H9 (cell line): ENCODE results near the gene ARHGEF7. TPM values are rescaled to one million over a fixed set of nuclear protein-coding genes. Genes with fewer than 3 reads are reported as not detected.
A peak's percentile ranks its signal among the peaks of the same experiment; 100 is the strongest.

ENCODE experiments used
- DNase-seq: peaks from one replicate; pipeline ENCODE4 v3.0.0-alpha.2; 2017
- H2AFZ ChIP-seq: one replicate; pipeline ENCODE4 v1.6.1; 2013; ENCODE audit warnings: mild to moderate bottlenecking, low read length, control low read depth, moderate library complexity
- H2AK5ac ChIP-seq: 2 replicates; pipeline ENCODE4 v1.6.1; 2013; ENCODE audit warnings: low read length, control low read depth, mixed read lengths; ENCODE audit not compliant: insufficient read length
- H2BK120ac ChIP-seq: one replicate; pipeline ENCODE4 v1.6.1; 2013; ENCODE audit warnings: low read depth, mild to moderate bottlenecking, low read length, control low read depth, inconsistent platforms; ENCODE audit not compliant: poor library complexity, severe bottlenecking
- H2BK12ac ChIP-seq: 2 replicates; pipeline ENCODE4 v1.6.1; 2013; ENCODE audit warnings: low read length, control low read depth, mixed read lengths, low read depth; ENCODE audit not compliant: insufficient read length
- H2BK15ac ChIP-seq: 2 replicates; pipeline ENCODE4 v1.6.1; 2013; ENCODE audit warnings: low read depth, low read length, control low read depth
- H2BK20ac ChIP-seq: one replicate; pipeline ENCODE4 v1.6.1; 2013; ENCODE audit warnings: low read depth, mild to moderate bottlenecking, low read length, control low read depth, inconsistent platforms; ENCODE audit not compliant: poor library complexity, severe bottlenecking
- H2BK5ac ChIP-seq: 2 replicates; pipeline ENCODE4 v1.6.1; 2013; ENCODE audit warnings: low read length, control low read depth, mixed read lengths; ENCODE audit not compliant: insufficient read length
- H3K14ac ChIP-seq: 2 replicates; pipeline ENCODE4 v1.6.1; 2013; ENCODE audit warnings: low read length, control low read depth; ENCODE audit not compliant: insufficient read depth
- H3K18ac ChIP-seq: 2 replicates; pipeline ENCODE4 v1.6.1; 2013; ENCODE audit warnings: low read depth, mild to moderate bottlenecking, mixed read lengths, low read length, control low read depth; ENCODE audit not compliant: insufficient read length
- H3K23ac ChIP-seq: 2 replicates; pipeline ENCODE4 v1.6.1; 2013; ENCODE audit warnings: low read length, control low read depth, mixed read lengths, low read depth; ENCODE audit not compliant: insufficient read length
- H3K23me2 ChIP-seq: 2 replicates; pipeline ENCODE4 v1.6.1; 2013; ENCODE audit warnings: low read depth, mild to moderate bottlenecking, mixed read lengths, low read length, control low read depth; ENCODE audit not compliant: insufficient read length, poor library complexity, severe bottlenecking
- H3K27ac ChIP-seq: 2 replicates; pipeline ENCODE4 v1.5.1; 2013; ENCODE audit warnings: low read length, control low read depth, mixed read lengths, low read depth; ENCODE audit not compliant: insufficient read length
- H3K27me3 ChIP-seq: 2 replicates; pipeline ENCODE4 v1.6.1; 2013; ENCODE audit warnings: low read length, control low read depth, inconsistent platforms; ENCODE audit not compliant: insufficient read depth
- H3K4ac ChIP-seq: 2 replicates; pipeline ENCODE4 v1.6.1; 2013; ENCODE audit warnings: low read depth, mild to moderate bottlenecking, control low read depth, inconsistent platforms, low read length, moderate library complexity
- H3K4me1 ChIP-seq: 2 replicates; pipeline ENCODE4 v1.6.1; 2013; ENCODE audit warnings: low read length, control low read depth, inconsistent platforms; ENCODE audit not compliant: insufficient read depth
- H3K4me2 ChIP-seq: 2 replicates; pipeline ENCODE4 v1.6.1; 2013; ENCODE audit warnings: low read length, control low read depth, mixed read lengths; ENCODE audit not compliant: insufficient read length, insufficient read depth
- H3K56ac ChIP-seq: 2 replicates; pipeline ENCODE4 v1.6.1; 2013; ENCODE audit warnings: low read depth, mild to moderate bottlenecking, mixed read lengths, low read length, control low read depth; ENCODE audit not compliant: insufficient read length
- H3K79me1 ChIP-seq: 2 replicates; pipeline ENCODE4 v1.6.1; 2013; ENCODE audit warnings: low read depth, mild to moderate bottlenecking, moderate library complexity, low read length, control low read depth, inconsistent platforms; ENCODE audit not compliant: insufficient read depth, poor library complexity, severe bottlenecking
- H3K79me2 ChIP-seq: 2 replicates; pipeline ENCODE4 v1.6.1; 2013; ENCODE audit warnings: low read length, control low read depth, inconsistent platforms; ENCODE audit not compliant: insufficient read depth
- H3K9ac ChIP-seq: 2 replicates; pipeline ENCODE4 v1.6.1; 2013; ENCODE audit warnings: low read length, control low read depth, mixed read lengths; ENCODE audit not compliant: insufficient read length; ENCODE audit errors: extremely low read depth
- H3K9me3 ChIP-seq: one replicate; pipeline ENCODE4 v1.6.1; 2013; ENCODE audit warnings: low read depth, low read length, inconsistent platforms; ENCODE audit not compliant: control insufficient read depth
- H3T11ph ChIP-seq: one replicate; pipeline ENCODE4 v1.6.1; 2013; ENCODE audit warnings: mild to moderate bottlenecking, low read length, control low read depth, inconsistent platforms
- H4K20me1 ChIP-seq: one replicate; pipeline ENCODE4 v1.6.1; 2013; ENCODE audit not compliant: control insufficient read depth, insufficient read length, insufficient read depth
- H4K5ac ChIP-seq: 2 replicates; pipeline ENCODE4 v1.6.1; 2013; ENCODE audit warnings: low read depth, mild to moderate bottlenecking, mixed read lengths, low read length, control low read depth; ENCODE audit not compliant: insufficient read length
- H4K8ac ChIP-seq: replicated peaks from 2 replicates; pipeline ENCODE4 v1.6.1; 2013; ENCODE audit warnings: low read length, control low read depth, mixed read lengths, low read depth; ENCODE audit not compliant: insufficient read length
- H4K91ac ChIP-seq: 2 replicates; pipeline ENCODE4 v1.6.1; 2013; ENCODE audit warnings: low read depth, mild to moderate bottlenecking, moderate library complexity, mixed read lengths, low read length, control low read depth; ENCODE audit not compliant: insufficient read length
- H3K27ac Mint-ChIP-seq, 3 experiments: 2 replicates in 2 of 3; 3 replicates in 1 of 3; pipeline ENCODE4 v1.8.0; 2020 to 2021; ENCODE audit warnings: mixed read lengths in 3 of 3, mild to moderate bottlenecking in 1 of 3, moderate library complexity in 1 of 3
- H3K27me3 Mint-ChIP-seq: 2 replicates; pipeline ENCODE4 v1.8.0; 2021; ENCODE audit warnings: low read depth, mild to moderate bottlenecking, moderate library complexity, mixed read lengths
- H3K36me3 Mint-ChIP-seq, 3 experiments: 2 replicates in 2 of 3; 3 replicates in 1 of 3; pipeline ENCODE4 v1.8.0; 2020 to 2021; ENCODE audit warnings: low read depth in 3 of 3, mixed read lengths in 3 of 3; ENCODE audit not compliant: insufficient read depth in 1 of 3
- H3K4me1 Mint-ChIP-seq, 2 experiments: 2 replicates each; pipeline ENCODE4 v1.8.0; 2020; ENCODE audit warnings: mixed read lengths in 2 of 2
- H3K4me3 Mint-ChIP-seq, 2 experiments: 2 replicates in 1 of 2; 3 replicates in 1 of 2; pipeline ENCODE4 v1.8.0; 2020 to 2021; ENCODE audit warnings: mild to moderate bottlenecking in 2 of 2, mixed read lengths in 2 of 2, moderate library complexity in 1 of 2
- H3K9me3 Mint-ChIP-seq, 2 experiments: 2 replicates in 1 of 2; 3 replicates in 1 of 2; pipeline ENCODE4 v1.8.0; 2020; ENCODE audit warnings: mild to moderate bottlenecking in 2 of 2, mixed read lengths in 2 of 2, moderate library complexity in 1 of 2
- WGBS: extraction: QIAGEN DNeasy Blood & Tissue Kit; methylation state at CpG from one replicate; pipeline ENCODE4 v1.1.7; 2013; ENCODE audit warnings: missing lambda C conversion rate, low lambda C conversion rate, mixed read lengths; ENCODE audit not compliant: insufficient read length; ENCODE audit errors: extremely low coverage; 5-methylcytosine and 5-hydroxymethylcytosine counted together
- total RNA-seq: library from RNA; stranded (reverse); gene quantifications from 2 replicates; pipeline ENCODE4 v1.2.1, GENCODE V29; 2021
- TF ChIP-seq, protein P1 (sequence below): fragments of 200-600 bp; sonication (generic); conservative IDR thresholded peaks from 3 replicates; pipeline ENCODE4 v1.8.0; 2021; ENCODE audit warnings: antibody characterized with exemption, mild to moderate bottlenecking

Gene ARHGEF7
- total RNA-seq, 1 experiment from 2014 or later = 51.9 TPM

DNA sequence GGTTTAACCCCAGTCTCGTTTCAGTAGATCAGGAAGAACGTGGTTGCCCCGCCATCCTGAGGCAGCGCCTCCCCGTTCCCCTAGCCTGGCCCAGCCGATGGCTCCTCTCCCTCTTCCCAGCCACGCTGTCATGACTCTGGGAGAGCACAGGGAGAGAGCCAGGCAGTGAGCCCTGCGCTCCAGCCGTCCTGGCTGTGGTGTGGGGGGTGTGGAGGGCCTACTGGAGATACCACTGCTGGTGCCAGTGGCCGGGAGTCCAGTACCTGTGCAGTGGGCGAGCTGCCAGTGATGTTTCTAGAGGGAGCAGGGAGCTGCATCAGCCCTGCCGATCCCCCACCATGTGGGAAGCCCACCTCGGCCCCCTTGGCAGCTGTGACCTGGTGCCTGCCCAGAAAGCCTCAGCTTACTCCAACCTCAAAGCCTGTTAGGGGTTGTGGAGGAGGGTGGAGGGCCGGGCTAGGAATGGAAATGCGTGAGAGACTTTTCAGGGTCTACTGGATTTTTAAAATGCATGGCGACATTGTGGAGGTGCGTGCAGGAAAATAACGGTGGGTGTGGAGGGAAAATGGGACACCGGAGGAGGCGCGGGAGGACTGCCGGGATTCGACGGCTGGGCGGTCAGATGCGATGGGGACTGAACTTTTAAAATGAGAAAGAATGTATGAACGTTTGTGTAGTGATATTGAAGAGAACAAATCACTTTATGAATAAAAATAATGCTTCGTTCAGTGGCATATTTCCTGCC lies 210.2 kb downstream of the ARHGEF7 start:
- Histone ChIP-seq H3K18ac (no peak overlapping the region), H3K27ac (no peak overlapping the region), H2BK20ac (no peak overlapping the region), H4K5ac (no peak overlapping the region), H4K91ac (no peak overlapping the region), H2BK120ac (no peak overlapping the region), H3K14ac (peak overlapping the region; percentile 41; the same call in 1 of the 2 replicates), H4K8ac (no peak overlapping the region), H3K4me1 (no peaks in the 10 kb centered on the region), H3T11ph (no peak overlapping the region), H3K56ac (no peak overlapping the region), H3K79me2 (no peaks in the 10 kb centered on the region), H3K9me3 (no peaks in the 10 kb centered on the region), H3K23ac (no peak overlapping the region), H3K79me1 (no peaks in the 10 kb centered on the region), H2BK5ac (no peak overlapping the region), H4K20me1 (no peaks in the 10 kb centered on the region), H2AFZ (no peak overlapping the region), H2BK15ac (no peak overlapping the region; the same call in 1 of the 2 replicates), H3K27me3 (no peaks in the 10 kb centered on the region), H2AK5ac (no peak overlapping the region), H3K4me2 (no peak overlapping the region), H3K9ac (no peak overlapping the region), H2BK12ac (no peak overlapping the region), H3K4ac (no peak overlapping the region), H3K23me2 (no peaks in the 10 kb centered on the region)
- H3K4me1 Mint-ChIP-seq = peaks cover 5 to 7% of the 10 kb centered on the region in 2 experiments; a peak in 2 of 4 replicates
- WGBS = 100% methylated on average over 1 of the region's 28 CpGs
- TF ChIP-seq, protein P1, sequence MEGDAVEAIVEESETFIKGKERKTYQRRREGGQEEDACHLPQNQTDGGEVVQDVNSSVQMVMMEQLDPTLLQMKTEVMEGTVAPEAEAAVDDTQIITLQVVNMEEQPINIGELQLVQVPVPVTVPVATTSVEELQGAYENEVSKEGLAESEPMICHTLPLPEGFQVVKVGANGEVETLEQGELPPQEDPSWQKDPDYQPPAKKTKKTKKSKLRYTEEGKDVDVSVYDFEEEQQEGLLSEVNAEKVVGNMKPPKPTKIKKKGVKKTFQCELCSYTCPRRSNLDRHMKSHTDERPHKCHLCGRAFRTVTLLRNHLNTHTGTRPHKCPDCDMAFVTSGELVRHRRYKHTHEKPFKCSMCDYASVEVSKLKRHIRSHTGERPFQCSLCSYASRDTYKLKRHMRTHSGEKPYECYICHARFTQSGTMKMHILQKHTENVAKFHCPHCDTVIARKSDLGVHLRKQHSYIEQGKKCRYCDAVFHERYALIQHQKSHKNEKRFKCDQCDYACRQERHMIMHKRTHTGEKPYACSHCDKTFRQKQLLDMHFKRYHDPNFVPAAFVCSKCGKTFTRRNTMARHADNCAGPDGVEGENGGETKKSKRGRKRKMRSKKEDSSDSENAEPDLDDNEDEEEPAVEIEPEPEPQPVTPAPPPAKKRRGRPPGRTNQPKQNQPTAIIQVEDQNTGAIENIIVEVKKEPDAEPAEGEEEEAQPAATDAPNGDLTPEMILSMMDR = no peak
- H3K27ac Mint-ChIP-seq = 0 out of 7 replicates have a peak overlapping the region, but pooled peaks of 2 of the 3 experiments have one; percentile 40 to 73
- H3K4me3 Mint-ChIP-seq = no peak overlapping the region
- H3K9me3 Mint-ChIP-seq = no peaks in the 10 kb centered on the region; a peak in 1 of 5 replicates
- no peaks in the 10 kb centered on the region for H3K27me3 Mint-ChIP-seq
- peak; percentile 23 for DNase-seq
- no peaks in the 10 kb centered on the region for H3K36me3 Mint-ChIP-seq
